Loucy (cell line): ENCODE data around the gene TRIM46.

Experiments
- H2AFZ ChIP-seq: fragments of 200-600 bp; sonication (generic); 2 replicates; pipeline ENCODE4 v1.6.0; 2016; ENCODE audit warnings: antibody characterized with exemption, mild to moderate bottlenecking, low read length, moderate library complexity
- H3F3A ChIP-seq: fragments of 200-600 bp; 2 replicates; pipeline ENCODE4 v1.6.0; 2016; ENCODE audit warnings: antibody characterized with exemption, low read depth, mild to moderate bottlenecking
- H3K27me3 ChIP-seq: fragments of 200-600 bp; sonication (generic); 2 replicates; pipeline ENCODE4 v1.6.1; 2014; ENCODE audit warnings: low read length, mild to moderate bottlenecking; ENCODE audit not compliant: insufficient read depth, poor library complexity, severe bottlenecking
- H3K36me3 ChIP-seq: fragments of 200-600 bp; sonication (generic); 2 replicates; pipeline ENCODE4 v1.6.1; 2016; ENCODE audit warnings: low read length; ENCODE audit not compliant: insufficient read depth
- H3K4me1 ChIP-seq: fragments of 200-600 bp; sonication (generic); 2 replicates; pipeline ENCODE4 v1.5.1; 2014; ENCODE audit warnings: low read length, mild to moderate bottlenecking; ENCODE audit not compliant: insufficient read depth, poor library complexity, severe bottlenecking
- H3K4me2 ChIP-seq: fragments of 200-600 bp; sonication (generic); 2 replicates; pipeline ENCODE4 v1.6.0; 2014; ENCODE audit warnings: antibody characterized with exemption, low read length, low read depth, mild to moderate bottlenecking; ENCODE audit not compliant: poor library complexity, severe bottlenecking
- H3K4me3 ChIP-seq: fragments of 200-600 bp; sonication (generic); 2 replicates; pipeline ENCODE4 v1.5.1; 2014; ENCODE audit warnings: low read length, mild to moderate bottlenecking, mixed read lengths; ENCODE audit not compliant: poor library complexity, severe bottlenecking
- H3K79me2 ChIP-seq: fragments of 200-600 bp; sonication (generic); 2 replicates; pipeline ENCODE4 v1.6.1; 2014; ENCODE audit warnings: low read length; ENCODE audit not compliant: insufficient read depth
- H3K9ac ChIP-seq: fragments of 200-600 bp; sonication (generic); 2 replicates; pipeline ENCODE4 v1.6.0; 2014; ENCODE audit warnings: mild to moderate bottlenecking, low read depth, low read length, moderate library complexity; ENCODE audit not compliant: poor library complexity, severe bottlenecking
- H3K9me2 ChIP-seq: fragments of 200-600 bp; sonication (generic); replicated peaks from 2 replicates; pipeline ENCODE4 v1.6.1; 2016; ENCODE audit warnings: low read depth, low read length, mixed read lengths
- H3K9me3 ChIP-seq: fragments of 200-600 bp; sonication (generic); 2 replicates; pipeline ENCODE4 v1.6.1; 2014; ENCODE audit warnings: mild to moderate bottlenecking, antibody characterized with exemption, low read length, low read depth; ENCODE audit not compliant: insufficient read depth
- H4K20me1 ChIP-seq: fragments of 200-600 bp; sonication (generic); 2 replicates; pipeline ENCODE4 v1.6.0; 2014; ENCODE audit warnings: antibody characterized with exemption, low read length, mild to moderate bottlenecking; ENCODE audit not compliant: insufficient read depth, poor library complexity, severe bottlenecking
- CTCF ChIP-seq: fragments of 200-600 bp; sonication (generic); conservative IDR thresholded peaks from 2 replicates; pipeline ENCODE4 v1.5.1; 2014; ENCODE audit warnings: mild to moderate bottlenecking, antibody characterized with exemption, low read length
- EZH2phosphoT487 ChIP-seq: fragments of 200-600 bp; IDR thresholded peaks from 2 replicates; pipeline ENCODE4 v1.6.1; 2018; ENCODE audit warnings: antibody characterized with exemption, mild to moderate bottlenecking, moderate library complexity, borderline replicate concordance

TRIM46 gene

DNA sequence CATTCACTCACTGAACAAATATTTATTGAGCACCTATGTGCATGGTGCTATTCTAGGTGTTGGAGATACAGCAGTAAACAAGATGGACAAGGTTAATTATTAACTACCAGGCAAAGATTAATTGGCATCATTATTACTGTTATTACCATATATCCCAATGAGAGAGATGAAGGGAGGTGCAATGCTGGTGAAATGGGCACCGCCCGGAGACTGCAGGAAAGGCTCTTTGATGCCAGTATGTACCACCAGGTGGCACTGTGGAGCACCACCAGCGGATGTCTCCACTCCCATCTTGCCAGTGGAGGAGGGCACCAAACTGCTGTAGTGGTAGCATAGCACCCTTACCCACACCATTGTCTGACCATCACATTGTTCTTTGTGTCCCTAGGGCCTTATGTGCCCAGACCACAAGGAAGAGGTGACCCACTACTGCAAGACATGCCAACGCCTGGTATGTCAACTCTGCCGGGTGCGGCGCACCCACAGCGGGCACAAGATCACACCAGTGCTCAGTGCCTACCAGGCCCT lies 3.0 kb downstream of the TRIM46 start:
- Histone ChIP-seq H3F3A (peaks cover 5% of the 10 kb centered on the region), H3K4me2 (peak overlapping the region; percentile 92), H3K27me3 (no peaks in the 10 kb centered on the region), H2AFZ (peak overlapping the region; percentile 14; the same call in 1 of the 2 replicates), H3K9me3 (no peaks in the 10 kb centered on the region), H4K20me1 (no peaks in the 10 kb centered on the region), H3K9me2 (no peaks in the 10 kb centered on the region), H3K9ac (peak overlapping the region; percentile 37), H3K36me3 (no peaks in the 10 kb centered on the region), H3K4me1 (peaks cover 27% of the 10 kb centered on the region), H3K79me2 (peaks cover 11% of the 10 kb centered on the region), H3K4me3 (peak overlapping the region; percentile 32)
- TF ChIP-seq CTCF (peak; percentile 89), EZH2phosphoT487 (no peak)

- Histone ChIP-seq H3K36me3 (no peaks in the 10 kb centered on the region), H3K4me1 (peaks cover 21% of the 10 kb centered on the region), H3K27me3 (no peaks in the 10 kb centered on the region), H3K9me2 (no peaks in the 10 kb centered on the region), H3K9me3 (no peaks in the 10 kb centered on the region), H4K20me1 (no peaks in the 10 kb centered on the region), H3K4me3 (peak overlapping the region; percentile 32), H3K79me2 (peaks cover 3% of the 10 kb centered on the region), H2AFZ (peak overlapping the region; percentile 14; the same call in 1 of the 2 replicates), H3K4me2 (peak overlapping the region; percentile 92), H3K9ac (peak overlapping the region; percentile 37), H3F3A (peaks cover 5% of the 10 kb centered on the region)
- no peak for TF ChIP-seq CTCF
- TF ChIP-seq EZH2phosphoT487, result no peak
These were observed 3.7 kb downstream of the TRIM46 start for GRCh38 chr1:155177192-155177917.

GRCh38 chr1:155177918-155178281 lies 4.3 kb downstream of the TRIM46 start:
- no peaks in the 10 kb centered on the region for H3K9me3 ChIP-seq
- no peak overlapping the region for H3K9ac ChIP-seq
- H3K4me1 ChIP-seq, result peaks cover 18% of the 10 kb centered on the region
- no peaks in the 10 kb centered on the region for H3K27me3 ChIP-seq
- H3K4me2 ChIP-seq, result no peak overlapping the region
- no peaks in the 10 kb centered on the region for H3K9me2 ChIP-seq
- TF ChIP-seq EZH2phosphoT487, result no peak
- no peak for TF ChIP-seq CTCF
- no peaks in the 10 kb centered on the region for H3K36me3 ChIP-seq
- no peak overlapping the region for H2AFZ ChIP-seq
- H3K79me2 ChIP-seq, result no peaks in the 10 kb centered on the region
- H3K4me3 ChIP-seq, result no peak overlapping the region
- no peaks in the 10 kb centered on the region for H4K20me1 ChIP-seq
- H3F3A ChIP-seq, result peaks cover 5% of the 10 kb centered on the region
